PC-3 (cell line): ENCODE data around the gene PLA2G4F. TPM values are rescaled to one million over a fixed set of nuclear protein-coding genes. Genes with fewer than 3 reads are reported as not detected.

ENCODE experiments used
- ATAC-seq: fragments of 200-7000 bp; cut with Tn5 transposase; 2 replicates; pipeline ENCODE4 v1.9.1; 2020; ENCODE audit warnings: mild to moderate bottlenecking, moderate library complexity
- BruUV-seq: library from RNA; stranded (reverse); fragments of 400-500 nt; replicated peaks from 2 replicates; lab custom pipeline; 2021; lab: Mats Ljungman, UMichigan
- CTCF ChIA-PET: fragments of 300-600 bp; sonication (Branson Sonifier 250); formaldehyde crosslinking; loops from one replicate; lab custom pipeline; 2022; ENCODE audit warnings: antibody characterized with exemption; lab: Charles Lee
- POLR2A ChIA-PET: fragments of 300-600 bp; sonication (Branson Sonifier 250); formaldehyde crosslinking; loops from one replicate; lab custom pipeline; 2022; ENCODE audit warnings: antibody characterized with exemption; ENCODE audit not compliant: unreplicated experiment; lab: Charles Lee
- DNase-seq: peaks from one replicate; pipeline ENCODE4 v3.0.0-alpha.2; 2015
- H2AFZ ChIP-seq: fragments of 300-600 bp; sonication (generic); 2 replicates; pipeline ENCODE4 v1.6.0; 2016; ENCODE audit warnings: antibody characterized with exemption, low read length
- H3F3A ChIP-seq: fragments of 300-600 bp; sonication (generic); one replicate; pipeline ENCODE4 v1.6.0; 2017; ENCODE audit warnings: antibody characterized with exemption, low read length, control low read depth, mild to moderate bottlenecking; ENCODE audit not compliant: unreplicated experiment
- H3K27ac ChIP-seq: fragments of 300-600 bp; sonication (generic); 2 replicates; pipeline ENCODE4 v1.5.1; 2016; ENCODE audit warnings: mild to moderate bottlenecking, low read length
- H3K27me3 ChIP-seq: fragments of 300-600 bp; sonication (generic); 2 replicates; pipeline ENCODE4 v1.6.1; 2016; ENCODE audit warnings: low read length, mixed read lengths
- H3K36me3 ChIP-seq: fragments of 300-600 bp; sonication (generic); 2 replicates; pipeline ENCODE4 v1.6.1; 2016; ENCODE audit warnings: low read depth, mixed run types, low read length, mixed read lengths
- H3K4me1 ChIP-seq: fragments of 300-600 bp; sonication (generic); 2 replicates; pipeline ENCODE4 v1.5.1; 2016; ENCODE audit warnings: low read length; ENCODE audit not compliant: insufficient read depth
- H3K4me2 ChIP-seq: fragments of 300-600 bp; sonication (generic); 2 replicates; pipeline ENCODE4 v1.6.0; 2016; ENCODE audit warnings: low read length
- H3K4me3 ChIP-seq: fragments of 300-600 bp; sonication (generic); 2 replicates; pipeline ENCODE4 v1.5.1; 2016; ENCODE audit warnings: mild to moderate bottlenecking, low read length, mixed read lengths
- H3K79me2 ChIP-seq: fragments of 300-600 bp; sonication (generic); 2 replicates; pipeline ENCODE4 v1.6.1; 2017; ENCODE audit warnings: low read length, mixed read lengths
- H3K9ac ChIP-seq: fragments of 300-600 bp; sonication (generic); 2 replicates; pipeline ENCODE4 v1.6.0; 2016; ENCODE audit warnings: mild to moderate bottlenecking, low read length
- H3K9me2 ChIP-seq: fragments of 300-600 bp; sonication (generic); replicated peaks from 2 replicates; pipeline ENCODE4 v1.6.1; 2016; ENCODE audit warnings: mixed run types, low read length, mixed read lengths
- H3K9me3 ChIP-seq: fragments of 300-600 bp; sonication (generic); 2 replicates; pipeline ENCODE4 v1.6.1; 2016; ENCODE audit warnings: low read length, mixed read lengths
- H4K20me1 ChIP-seq: fragments of 300-600 bp; sonication (generic); 2 replicates; pipeline ENCODE4 v1.6.1; 2016; ENCODE audit warnings: low read length, mixed read lengths
- EZH2 ChIP-seq: fragments of 300-600 bp; sonication (generic); IDR thresholded peaks from one replicate; pipeline ENCODE4 v1.6.1; 2017; ENCODE audit warnings: antibody characterized with exemption, mild to moderate bottlenecking, low read length; ENCODE audit not compliant: unreplicated experiment
- EZH2phosphoT487 ChIP-seq: fragments of 300-600 bp; sonication (generic); IDR thresholded peaks from 2 replicates; pipeline ENCODE4 v1.6.1; 2018; ENCODE audit warnings: mild to moderate bottlenecking, antibody characterized with exemption, low read length, borderline replicate concordance
- intact Hi-C: fragments of 100-400 bp; cut with micrococcal nuclease; formaldehyde crosslinking; loops from 2 replicates; pipeline ENCODE4 v1.9.0; 2023
- total RNA-seq: library from RNA; depleted of rRNA; stranded (reverse); fragments of >200 nt; gene quantifications from 2 replicates; pipeline ENCODE4 v1.2.3, GENCODE V29; 2014
- TF ChIP-seq, protein P1 (sequence below): fragments of 300-600 bp; sonication (generic); conservative IDR thresholded peaks from 2 replicates; pipeline ENCODE4 v1.5.1; 2017; ENCODE audit warnings: antibody characterized with exemption, low read depth, mild to moderate bottlenecking, low read length

PLA2G4F gene
- total RNA-seq, 1 experiment from 2014 or later, result 5.8 TPM

DNA sequence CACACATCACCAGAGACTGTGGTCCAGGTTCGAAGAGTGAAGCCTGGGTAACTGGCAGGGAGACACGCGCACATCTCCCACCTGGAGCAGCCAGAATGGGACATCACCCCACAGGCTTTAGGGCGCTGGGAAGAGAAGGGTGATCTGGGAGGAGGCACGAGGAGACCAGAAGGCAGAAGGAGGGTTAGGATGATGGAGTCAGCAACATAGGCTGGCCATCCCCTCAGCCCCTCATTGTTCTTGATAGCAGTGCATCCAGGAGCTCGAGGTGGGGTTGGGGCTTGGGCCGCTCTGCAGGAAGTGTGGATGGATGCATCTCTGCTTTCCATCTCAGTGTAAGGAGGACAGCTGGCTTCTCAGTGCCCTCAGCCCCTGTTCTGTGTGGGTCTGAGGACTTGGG is 15.2 kb downstream of the PLA2G4F start:
- H3K36me3 ChIP-seq, result no peaks in the 10 kb centered on the region
- ChIA-PET CTCF (no interaction called here), POLR2A (no interaction called here)
- H3K4me3 ChIP-seq, result no peak overlapping the region
- ATAC-seq (no peak), DNase-seq (no peak)
- H3K9me2 ChIP-seq, result no peaks in the 10 kb centered on the region
- no peaks in the 10 kb centered on the region for H3K27me3 ChIP-seq
- no peaks in the 10 kb centered on the region for H3K4me1 ChIP-seq
- no peak overlapping the region for H3K9ac ChIP-seq
- H3F3A ChIP-seq, result no peaks in the 10 kb centered on the region
- H3K27ac ChIP-seq, result no peak overlapping the region
- H3K79me2 ChIP-seq, result no peaks in the 10 kb centered on the region
- BruUV-seq, result no TSS peak
- intact Hi-C loops, result no loop called here
- H4K20me1 ChIP-seq, result no peaks in the 10 kb centered on the region
- TF ChIP-seq EZH2 (no peak), EZH2phosphoT487 (no peak)
- TF ChIP-seq, protein P1, sequence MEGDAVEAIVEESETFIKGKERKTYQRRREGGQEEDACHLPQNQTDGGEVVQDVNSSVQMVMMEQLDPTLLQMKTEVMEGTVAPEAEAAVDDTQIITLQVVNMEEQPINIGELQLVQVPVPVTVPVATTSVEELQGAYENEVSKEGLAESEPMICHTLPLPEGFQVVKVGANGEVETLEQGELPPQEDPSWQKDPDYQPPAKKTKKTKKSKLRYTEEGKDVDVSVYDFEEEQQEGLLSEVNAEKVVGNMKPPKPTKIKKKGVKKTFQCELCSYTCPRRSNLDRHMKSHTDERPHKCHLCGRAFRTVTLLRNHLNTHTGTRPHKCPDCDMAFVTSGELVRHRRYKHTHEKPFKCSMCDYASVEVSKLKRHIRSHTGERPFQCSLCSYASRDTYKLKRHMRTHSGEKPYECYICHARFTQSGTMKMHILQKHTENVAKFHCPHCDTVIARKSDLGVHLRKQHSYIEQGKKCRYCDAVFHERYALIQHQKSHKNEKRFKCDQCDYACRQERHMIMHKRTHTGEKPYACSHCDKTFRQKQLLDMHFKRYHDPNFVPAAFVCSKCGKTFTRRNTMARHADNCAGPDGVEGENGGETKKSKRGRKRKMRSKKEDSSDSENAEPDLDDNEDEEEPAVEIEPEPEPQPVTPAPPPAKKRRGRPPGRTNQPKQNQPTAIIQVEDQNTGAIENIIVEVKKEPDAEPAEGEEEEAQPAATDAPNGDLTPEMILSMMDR, result no peak
- no peaks in the 10 kb centered on the region for H3K9me3 ChIP-seq
- H3K4me2 ChIP-seq, result no peak overlapping the region
- H2AFZ ChIP-seq, result no peak overlapping the region

DNA sequence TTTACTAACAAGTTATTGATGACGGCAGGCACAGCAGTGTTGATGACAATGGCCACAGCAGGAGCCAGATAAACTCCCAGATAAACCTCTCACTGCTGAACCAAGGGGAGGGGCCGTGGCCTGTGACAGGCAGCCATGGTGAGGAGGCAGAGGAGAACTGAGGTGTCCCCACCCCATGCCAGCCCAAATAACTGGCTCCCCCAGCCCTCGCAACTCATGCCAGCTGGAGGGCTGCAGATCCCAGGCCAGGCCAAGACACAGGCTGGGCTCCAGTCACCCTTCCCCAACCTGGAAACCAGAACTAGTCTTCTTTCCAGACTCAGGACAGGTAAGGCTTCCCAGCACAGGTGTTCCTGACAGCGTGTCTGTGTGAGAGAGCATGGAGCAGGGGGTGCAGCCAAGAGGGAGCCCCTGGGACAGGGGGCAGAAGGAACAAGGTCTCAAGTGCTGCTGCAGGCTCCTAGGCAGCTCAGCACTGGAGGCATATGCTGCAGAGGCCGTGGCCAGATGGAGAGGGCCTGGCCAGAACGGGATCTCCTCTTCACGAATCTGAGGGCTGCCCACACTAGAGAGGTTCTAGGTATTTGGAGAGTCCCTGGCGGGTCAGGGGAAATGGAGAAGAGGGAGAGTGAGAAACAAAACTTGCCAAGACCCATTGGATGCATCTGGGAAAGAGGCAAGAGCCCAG is 15.9 kb downstream of the PLA2G4F start:
- Histone ChIP-seq H3K27me3 (no peaks in the 10 kb centered on the region), H3K4me1 (peaks cover 2% of the 10 kb centered on the region), H3K4me3 (no peak overlapping the region), H4K20me1 (no peaks in the 10 kb centered on the region), H3K9ac (no peak overlapping the region), H3K4me2 (no peak overlapping the region), H3K9me3 (no peaks in the 10 kb centered on the region), H2AFZ (no peak overlapping the region), H3K36me3 (no peaks in the 10 kb centered on the region), H3F3A (no peaks in the 10 kb centered on the region), H3K79me2 (no peaks in the 10 kb centered on the region), H3K27ac (no peak overlapping the region), H3K9me2 (no peaks in the 10 kb centered on the region)
- CTCF ChIA-PET, result no interaction called here
- DNase-seq, result no peak
- BruUV-seq, result no TSS peak
- ATAC-seq, result no peak
- POLR2A ChIA-PET, result no interaction called here
- no peak for TF ChIP-seq EZH2phosphoT487
- intact Hi-C loops, result no loop called here

DNA sequence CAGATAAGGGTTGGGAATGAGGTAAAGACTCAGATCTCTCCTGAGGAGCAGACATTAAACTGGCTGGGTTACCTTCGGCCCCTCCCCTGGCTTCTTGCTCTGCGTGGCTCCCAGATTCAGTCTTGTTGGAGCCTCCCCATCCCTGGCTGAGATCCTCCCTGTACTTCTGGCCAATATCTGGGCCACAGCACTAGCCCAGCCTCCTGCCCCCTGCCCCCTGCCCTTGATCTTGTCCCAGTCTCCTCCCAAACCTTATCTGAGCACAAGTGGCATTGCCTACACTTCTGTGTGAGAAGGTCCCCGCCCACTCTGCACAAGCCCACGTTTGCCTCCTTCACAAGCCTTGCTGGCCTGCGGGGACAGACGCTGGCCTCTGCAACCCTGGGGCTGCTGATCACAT is 16.8 kb downstream of the PLA2G4F start:
- Histone ChIP-seq H3K79me2 (no peaks in the 10 kb centered on the region), H3K9me2 (no peaks in the 10 kb centered on the region), H4K20me1 (no peaks in the 10 kb centered on the region), H2AFZ (no peak overlapping the region), H3K9ac (no peak overlapping the region), H3F3A (no peaks in the 10 kb centered on the region), H3K27me3 (no peaks in the 10 kb centered on the region), H3K36me3 (no peaks in the 10 kb centered on the region), H3K4me1 (peaks cover 11% of the 10 kb centered on the region), H3K4me3 (no peak overlapping the region), H3K27ac (no peak overlapping the region), H3K4me2 (no peak overlapping the region), H3K9me3 (no peaks in the 10 kb centered on the region)
- BruUV-seq, result no TSS peak
- ChIA-PET CTCF (interaction anchor here (0.9 kb wide), 1 partner anchor 150 kb away, joined by 3 read pairs; no protein-coding TSS in a partner anchor), POLR2A (no interaction called here)
- intact Hi-C loops, result no loop called here
- no peak for DNase-seq
- ATAC-seq, result no peak
- TF ChIP-seq EZH2, result no peak
